NCI-H2029 (cell line): ENCODE measurements around the gene LRMDA.

Experiments
- DNase-seq: peaks from one replicate; lab custom pipeline; 2025; lab: John Stamatoyannopoulos, UW

Gene LRMDA

GRCh38 chr10:76436401-76436811, 1005.0 kb downstream of the LRMDA start:
- no peak for DNase-seq

- DNase-seq, result no peak
Observed at GRCh38 chr10:76436981-76437380, 1005.6 kb downstream of the LRMDA start.

GRCh38 chr10:76440426-76440825, 1009.0 kb downstream of the LRMDA start:
- no peak for DNase-seq

- DNase-seq, result no peak
Observed at GRCh38 chr10:76442113-76442512, 1010.7 kb downstream of the LRMDA start.

GRCh38 chr10:76444034-76444800, 1012.8 kb downstream of the LRMDA start:
- no peak for DNase-seq

- DNase-seq, result no peak
Observed at GRCh38 chr10:76447578-76447977, 1016.2 kb downstream of the LRMDA start.

GRCh38 chr10:76451911-76452310, 1020.5 kb downstream of the LRMDA start:
- no peak for DNase-seq

- no peak for DNase-seq
Observed at GRCh38 chr10:76453332-76453731, 1021.9 kb downstream of the LRMDA start.

GRCh38 chr10:76453997-76454396, 1022.6 kb downstream of the LRMDA start:
- DNase-seq, result no peak

- DNase-seq, result no peak
Observed at GRCh38 chr10:76454506-76455140, 1023.2 kb downstream of the LRMDA start.

- no peak for DNase-seq
Observed at GRCh38 chr10:76456197-76456596, 1024.8 kb downstream of the LRMDA start.

- no peak for DNase-seq
Observed at GRCh38 chr10:76459016-76459730, 1027.7 kb downstream of the LRMDA start.

- DNase-seq, result no peak
Observed at GRCh38 chr10:76461024-76461423, 1029.6 kb downstream of the LRMDA start.

- DNase-seq, result no peak
Observed at GRCh38 chr10:76463111-76463510, 1031.7 kb downstream of the LRMDA start.

GRCh38 chr10:76466836-76467503, 1035.5 kb downstream of the LRMDA start:
- DNase-seq, result no peak

GRCh38 chr10:76469675-76470074, 1038.3 kb downstream of the LRMDA start:
- DNase-seq, result no peak

GRCh38 chr10:76479103-76479790, 1047.8 kb downstream of the LRMDA start:
- DNase-seq, result no peak

GRCh38 chr10:76481178-76481577, 1049.8 kb downstream of the LRMDA start:
- DNase-seq, result no peak

GRCh38 chr10:76487582-76487981, 1056.2 kb downstream of the LRMDA start:
- no peak for DNase-seq

- DNase-seq, result no peak
Observed at GRCh38 chr10:76488602-76489001, 1057.2 kb downstream of the LRMDA start.

- no peak for DNase-seq
Observed at GRCh38 chr10:76491216-76491615, 1059.8 kb downstream of the LRMDA start.

GRCh38 chr10:76492026-76492425, 1060.6 kb downstream of the LRMDA start:
- DNase-seq, result no peak
